ENCODE results near the gene PARP4. TPM values are rescaled to one million over a fixed set of nuclear protein-coding genes. Genes with fewer than 3 reads are reported as not detected.

Gene PARP4
- total RNA-seq, 1 experiment from 2014 or later: 25.9 TPM

DNA sequence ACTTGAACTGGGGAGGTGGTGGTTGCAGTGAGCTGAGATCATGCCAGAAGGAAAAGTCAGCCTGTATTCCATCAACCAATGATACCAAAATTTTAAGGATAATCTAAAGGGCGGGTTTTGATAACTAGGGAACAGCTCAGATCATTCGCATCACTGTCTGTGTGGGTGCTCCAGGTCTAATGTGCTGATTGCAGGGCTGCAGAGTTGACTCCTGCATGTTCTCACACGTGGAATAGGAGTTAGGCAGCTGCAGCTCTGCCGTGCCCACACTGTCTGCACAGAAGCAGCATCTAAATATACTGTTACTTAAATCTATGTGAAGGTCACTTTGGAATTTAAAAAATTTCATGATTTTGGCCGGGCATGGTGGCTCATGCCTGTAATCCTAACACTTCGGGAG lies 4.3 kb upstream of the PARP4 start:
- Histone ChIP-seq H4K20me1 (ENCODE audit: control insufficient read depth, insufficient read depth, insufficient read length) (no peaks in the 10 kb centered on the region), H3K27ac (ENCODE audit: insufficient read length, low read depth, low read length) (no peak overlapping the region), H3K23me2 (ENCODE audit: insufficient read length, low read depth, low read length, poor library complexity, severe bottlenecking) (peaks cover 3% of the 10 kb centered on the region), H3K18ac (ENCODE audit: insufficient read length, low read depth, low read length) (no peak overlapping the region), H3K4me1 (ENCODE audit: insufficient read depth, low read length) (no peaks in the 10 kb centered on the region), H2AFZ (ENCODE audit: low read length) (no peak overlapping the region), H2BK20ac (ENCODE audit: low read depth, low read length, poor library complexity, severe bottlenecking) (no peak overlapping the region), H3K56ac (ENCODE audit: insufficient read length, low read depth, low read length) (no peak overlapping the region), H3K27me3 (ENCODE audit: insufficient read depth, low read length) (no peaks in the 10 kb centered on the region), H3K79me2 (ENCODE audit: insufficient read depth, low read length) (no peaks in the 10 kb centered on the region), H3K79me1 (ENCODE audit: insufficient read depth, low read depth, low read length, poor library complexity, severe bottlenecking) (no peaks in the 10 kb centered on the region), H3K4ac (ENCODE audit: low read depth, low read length) (no peak overlapping the region), H3K23ac (ENCODE audit: insufficient read length, low read depth, low read length) (no peak overlapping the region), H4K91ac (ENCODE audit: insufficient read length, low read depth, low read length) (no peak overlapping the region), H3K9ac (ENCODE audit: extremely low read depth, insufficient read length, low read length) (no peak overlapping the region), H2BK12ac (ENCODE audit: insufficient read length, low read depth, low read length) (no peak overlapping the region), H3K4me2 (ENCODE audit: insufficient read depth, insufficient read length, low read length) (no peak overlapping the region), H4K5ac (ENCODE audit: insufficient read length, low read depth, low read length) (no peak overlapping the region), H4K8ac (replicated peaks; ENCODE audit: insufficient read length, low read depth, low read length) (no peak overlapping the region), H3K14ac (ENCODE audit: insufficient read depth, low read length) (no peak overlapping the region), H3T11ph (ENCODE audit: low read length) (no peak overlapping the region), H2BK120ac (ENCODE audit: low read depth, low read length, poor library complexity, severe bottlenecking) (no peak overlapping the region), H2AK5ac (ENCODE audit: insufficient read length, low read length) (no peak overlapping the region), H2BK5ac (ENCODE audit: insufficient read length, low read length) (no peak overlapping the region), H2BK15ac (ENCODE audit: low read depth, low read length) (no peak overlapping the region), H3K9me3 (ENCODE audit: control insufficient read depth, low read depth, low read length) (no peaks in the 10 kb centered on the region)
- TF ChIP-seq, protein P1, sequence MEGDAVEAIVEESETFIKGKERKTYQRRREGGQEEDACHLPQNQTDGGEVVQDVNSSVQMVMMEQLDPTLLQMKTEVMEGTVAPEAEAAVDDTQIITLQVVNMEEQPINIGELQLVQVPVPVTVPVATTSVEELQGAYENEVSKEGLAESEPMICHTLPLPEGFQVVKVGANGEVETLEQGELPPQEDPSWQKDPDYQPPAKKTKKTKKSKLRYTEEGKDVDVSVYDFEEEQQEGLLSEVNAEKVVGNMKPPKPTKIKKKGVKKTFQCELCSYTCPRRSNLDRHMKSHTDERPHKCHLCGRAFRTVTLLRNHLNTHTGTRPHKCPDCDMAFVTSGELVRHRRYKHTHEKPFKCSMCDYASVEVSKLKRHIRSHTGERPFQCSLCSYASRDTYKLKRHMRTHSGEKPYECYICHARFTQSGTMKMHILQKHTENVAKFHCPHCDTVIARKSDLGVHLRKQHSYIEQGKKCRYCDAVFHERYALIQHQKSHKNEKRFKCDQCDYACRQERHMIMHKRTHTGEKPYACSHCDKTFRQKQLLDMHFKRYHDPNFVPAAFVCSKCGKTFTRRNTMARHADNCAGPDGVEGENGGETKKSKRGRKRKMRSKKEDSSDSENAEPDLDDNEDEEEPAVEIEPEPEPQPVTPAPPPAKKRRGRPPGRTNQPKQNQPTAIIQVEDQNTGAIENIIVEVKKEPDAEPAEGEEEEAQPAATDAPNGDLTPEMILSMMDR (conservative IDR thresholded peaks at IDR 0.05): no peak
- Mint-ChIP-seq H3K27ac (no peak overlapping the region), H3K4me3 (no peak overlapping the region), H3K4me1 (peaks cover 8 to 11% of the 10 kb centered on the region in 2 experiments), H3K36me3 (ENCODE audit: insufficient read depth in 1 of 3, low read depth in 3 of 3) (peaks cover 0 to 7% (median 3%) of the 10 kb centered on the region in 3 experiments; a peak in 2 of 7 replicates), H3K9me3 (peaks cover 0 to 13% of the 10 kb centered on the region in 2 experiments; a peak in 1 of 5 replicates), H3K27me3 (ENCODE audit: low read depth) (peaks cover 3% of the 10 kb centered on the region; the same call in 1 of the 2 replicates)
- no CpG with 5 or more reads among the region's 6 CpGs for WGBS (ENCODE audit: extremely low coverage, insufficient read length, low lambda C conversion rate)
- DNase-seq: no peak

All from H9 (cell line).